Epithelial cell of esophagus (primary cell): ENCODE results near the gene ISOC1.

ENCODE experiments used
- DNase-seq: peaks from one replicate; pipeline ENCODE4 v3.0.0; 2010; ENCODE audit warnings: low read depth
- H3K4me3 ChIP-seq: 2 replicates; pipeline ENCODE4 v1.5.1; 2011; ENCODE audit warnings: mild to moderate bottlenecking, low read length, control low read depth
- CTCF ChIP-seq: IDR thresholded peaks from 2 replicates; pipeline ENCODE4 v1.5.1; 2011; ENCODE audit warnings: low read depth, mild to moderate bottlenecking, low read length, control low read depth, inconsistent platforms; ENCODE audit not compliant: insufficient read depth; ENCODE audit errors: missing control alignments

ISOC1 gene

GRCh38 chr5:129099184-129099569 lies 4.6 kb downstream of the ISOC1 start:
- no peak for DNase-seq
- no peak overlapping the region for H3K4me3 ChIP-seq
- no peak for TF ChIP-seq CTCF

- no peak overlapping the region for H3K4me3 ChIP-seq
- DNase-seq, result no peak
- no peak for TF ChIP-seq CTCF
Observed at GRCh38 chr5:129101794-129102193, 7.2 kb downstream of the ISOC1 start.

- no peak overlapping the region for H3K4me3 ChIP-seq
- no peak for TF ChIP-seq CTCF
- DNase-seq, result no peak
Observed at GRCh38 chr5:129103397-129103796, 8.8 kb downstream of the ISOC1 start.

- TF ChIP-seq CTCF, result no peak
- H3K4me3 ChIP-seq, result no peak overlapping the region
- DNase-seq, result no peak
Observed at GRCh38 chr5:129104915-129105455, 10.4 kb downstream of the ISOC1 start.

- DNase-seq, result no peak
- no peak for TF ChIP-seq CTCF
Observed at GRCh38 chr5:129107637-129108036, 13.1 kb downstream of the ISOC1 start.

GRCh38 chr5:129110742-129111141 lies 16.2 kb downstream of the ISOC1 start:
- TF ChIP-seq CTCF, result no peak
- no peak overlapping the region for H3K4me3 ChIP-seq
- peak; percentile 55 for DNase-seq

More at GRCh38 chr5:129107637-129108036, 13.1 kb downstream of the ISOC1 start:
- no peak overlapping the region for H3K4me3 ChIP-seq

GRCh38 chr5:129111351-129111750 lies 16.8 kb downstream of the ISOC1 start:
- TF ChIP-seq CTCF, result no peak
- no peak overlapping the region for H3K4me3 ChIP-seq
- DNase-seq, result no peak
